Neutrophil (primary cell): Measurements from ENCODE around the gene SEMA3B.

Experiments
- H3K27ac ChIP-seq: fragments of 200-600 bp; sonication (generic); 2 replicates; pipeline ENCODE4 v1.5.1; 2016; ENCODE audit warnings: mild to moderate bottlenecking, moderate library complexity
- H3K27me3 ChIP-seq: fragments of 200-600 bp; sonication (generic); 2 replicates; pipeline ENCODE4 v1.6.0; 2016; ENCODE audit warnings: mild to moderate bottlenecking
- H3K36me3 ChIP-seq: fragments of 200-600 bp; sonication (generic); 2 replicates; pipeline ENCODE4 v1.5.1; 2017
- H3K4me1 ChIP-seq, 2 experiments: fragments of 200-600 bp in 1 of 2; sonication (generic) in 1 of 2; 1 replicate in 1 of 2; 2 replicates in 1 of 2; pipeline versions ENCODE4 v1.5.1 to v1.6.1; 2013 to 2016; ENCODE audit warnings: low read depth in 1 of 2, low read length in 1 of 2, mild to moderate bottlenecking in 1 of 2, moderate library complexity in 1 of 2; ENCODE audit not compliant: control insufficient read depth in 1 of 2, insufficient read depth in 1 of 2
- H3K4me3 ChIP-seq, 2 experiments: fragments of 200-600 bp in 1 of 2; sonication (generic) in 1 of 2; 1 replicate in 1 of 2; 2 replicates in 1 of 2; pipeline ENCODE4 v1.5.1; 2013 to 2016; ENCODE audit warnings: low read depth in 1 of 2, low read length in 1 of 2, mild to moderate bottlenecking in 1 of 2, moderate library complexity in 1 of 2
- H3K9me3 ChIP-seq: fragments of 200-600 bp; sonication (generic); 2 replicates; pipeline ENCODE4 v1.5.1; 2016
- TF ChIP-seq, protein P1 (sequence below): fragments of 200-600 bp; sonication (generic); IDR thresholded peaks from 2 replicates; pipeline ENCODE4 v1.5.1; 2016; ENCODE audit warnings: antibody characterized with exemption

SEMA3B gene

GRCh38 chr3:50256978-50257890 lies 11.7 kb upstream of the SEMA3B start:
- Histone ChIP-seq H3K27me3 (no peaks in the 10 kb centered on the region), H3K27ac (peak overlapping the region; percentile 100), H3K36me3 (peaks cover 87% of the 10 kb centered on the region), H3K9me3 (peaks cover 10% of the 10 kb centered on the region), H3K4me1 (peaks cover 50 to 54% of the 10 kb centered on the region in 2 experiments), H3K4me3 (no peak overlapping the region)
- TF ChIP-seq, protein P1, sequence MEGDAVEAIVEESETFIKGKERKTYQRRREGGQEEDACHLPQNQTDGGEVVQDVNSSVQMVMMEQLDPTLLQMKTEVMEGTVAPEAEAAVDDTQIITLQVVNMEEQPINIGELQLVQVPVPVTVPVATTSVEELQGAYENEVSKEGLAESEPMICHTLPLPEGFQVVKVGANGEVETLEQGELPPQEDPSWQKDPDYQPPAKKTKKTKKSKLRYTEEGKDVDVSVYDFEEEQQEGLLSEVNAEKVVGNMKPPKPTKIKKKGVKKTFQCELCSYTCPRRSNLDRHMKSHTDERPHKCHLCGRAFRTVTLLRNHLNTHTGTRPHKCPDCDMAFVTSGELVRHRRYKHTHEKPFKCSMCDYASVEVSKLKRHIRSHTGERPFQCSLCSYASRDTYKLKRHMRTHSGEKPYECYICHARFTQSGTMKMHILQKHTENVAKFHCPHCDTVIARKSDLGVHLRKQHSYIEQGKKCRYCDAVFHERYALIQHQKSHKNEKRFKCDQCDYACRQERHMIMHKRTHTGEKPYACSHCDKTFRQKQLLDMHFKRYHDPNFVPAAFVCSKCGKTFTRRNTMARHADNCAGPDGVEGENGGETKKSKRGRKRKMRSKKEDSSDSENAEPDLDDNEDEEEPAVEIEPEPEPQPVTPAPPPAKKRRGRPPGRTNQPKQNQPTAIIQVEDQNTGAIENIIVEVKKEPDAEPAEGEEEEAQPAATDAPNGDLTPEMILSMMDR, result peak; percentile 26

GRCh38 chr3:50258029-50258680 lies 10.8 kb upstream of the SEMA3B start:
- Histone ChIP-seq H3K4me1 (peaks cover 41 to 44% of the 10 kb centered on the region in 2 experiments), H3K4me3 (no peak overlapping the region), H3K36me3 (peaks cover 87% of the 10 kb centered on the region)

GRCh38 chr3:50258979-50259378 lies 10.0 kb upstream of the SEMA3B start:
- Histone ChIP-seq H3K4me1 (peaks cover 33 to 36% of the 10 kb centered on the region in 2 experiments), H3K4me3 (no peak overlapping the region), H3K36me3 (peaks cover 78% of the 10 kb centered on the region), H3K27me3 (no peaks in the 10 kb centered on the region), H3K27ac (peak overlapping the region; percentile 100), H3K9me3 (peaks cover 10% of the 10 kb centered on the region)
- TF ChIP-seq, protein P1, result no peak

More at GRCh38 chr3:50258029-50258680, 10.8 kb upstream of the SEMA3B start:
- no peaks in the 10 kb centered on the region for H3K27me3 ChIP-seq
- H3K9me3 ChIP-seq, result peaks cover 10% of the 10 kb centered on the region
- peak overlapping the region; percentile 100 for H3K27ac ChIP-seq
- TF ChIP-seq, protein P1, result no peak

- Histone ChIP-seq H3K4me1 (peaks cover 28 to 31% of the 10 kb centered on the region in 2 experiments), H3K27ac (peak overlapping the region; percentile 100), H3K4me3 (peak overlapping the region; percentile 37 to 67), H3K9me3 (peaks cover 10% of the 10 kb centered on the region), H3K36me3 (peaks cover 73% of the 10 kb centered on the region), H3K27me3 (peaks cover under 1% of the 10 kb centered on the region)
- TF ChIP-seq, protein P1, result no peak
Measured at GRCh38 chr3:50259432-50260026, 9.4 kb upstream of the SEMA3B start.
